DMS153 (cell line): ENCODE results near the gene RARA.

Experiments
- DNase-seq: peaks from one replicate; lab custom pipeline; 2025; lab: John Stamatoyannopoulos, UW

The RARA gene

DNA sequence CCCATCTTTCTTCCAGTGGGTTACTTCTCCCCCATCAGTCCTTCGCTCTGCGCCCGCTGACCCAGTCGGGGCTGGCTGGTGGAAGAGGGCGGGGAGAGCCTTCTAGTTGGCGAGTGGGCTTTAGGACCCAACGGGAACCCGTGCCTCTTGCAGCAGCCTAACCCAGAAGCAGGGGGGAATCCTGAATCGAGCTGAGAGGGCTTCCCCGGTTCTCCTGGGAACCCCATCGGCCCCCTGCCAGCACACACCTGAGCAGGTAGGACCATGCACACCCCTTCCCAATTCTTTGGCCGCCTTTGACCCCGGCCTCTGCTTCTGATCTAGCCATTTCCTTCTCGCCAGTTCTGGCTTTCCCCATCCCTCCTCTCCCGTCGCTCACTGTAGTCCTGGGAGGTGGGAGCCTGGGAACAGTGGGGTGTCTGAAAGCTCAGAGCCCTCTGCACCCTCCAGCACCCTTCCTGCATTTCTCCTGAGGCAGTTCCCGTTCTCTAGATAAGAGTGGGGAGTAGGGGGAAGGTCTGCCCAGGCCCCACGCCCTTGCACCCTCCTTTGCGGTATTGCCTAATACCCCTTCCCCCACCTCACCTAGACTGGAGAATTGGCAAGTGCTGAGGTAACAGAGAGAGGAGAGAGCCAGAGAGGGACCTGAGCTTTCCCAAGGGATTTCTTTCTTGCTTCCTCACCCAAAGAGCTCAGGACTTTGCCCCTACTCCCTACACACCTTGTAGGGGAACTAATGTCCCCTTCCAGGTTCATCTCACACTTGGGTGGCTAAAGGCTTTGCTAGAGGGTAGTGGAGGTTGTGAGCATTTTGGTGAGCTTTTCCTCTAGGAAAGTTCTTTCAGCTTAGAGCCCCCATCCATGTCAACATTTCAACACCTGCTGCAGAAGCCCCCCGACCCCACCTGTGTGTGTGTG lies at the start of gene RARA:
TSS of gene RARA (plus strand) at position 150 of the 918 bp plus-strand sequence. CDS start 22,039 bp downstream, outside the sequence.
- peak; percentile 30 for DNase-seq

DNA sequence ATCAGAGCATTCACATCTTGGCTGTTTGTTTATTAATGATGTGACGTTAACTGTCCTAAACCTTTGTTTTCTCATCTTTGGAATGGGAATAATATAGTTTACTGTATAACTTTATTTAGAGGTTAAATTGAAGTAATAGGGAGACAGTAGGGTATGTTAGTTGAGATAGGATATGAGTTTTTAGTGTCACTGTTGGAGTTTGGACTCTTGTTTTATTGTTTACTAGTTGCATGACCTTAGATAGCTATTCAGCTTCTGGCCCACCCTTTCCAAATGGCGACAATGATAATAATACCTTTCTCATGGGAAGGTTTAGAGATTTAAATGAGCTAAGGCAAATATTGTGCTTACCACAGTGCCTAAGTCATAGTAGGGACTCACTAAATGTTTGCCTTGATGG lies 49.5 kb upstream of the RARA start:
- no peak for DNase-seq

DNA sequence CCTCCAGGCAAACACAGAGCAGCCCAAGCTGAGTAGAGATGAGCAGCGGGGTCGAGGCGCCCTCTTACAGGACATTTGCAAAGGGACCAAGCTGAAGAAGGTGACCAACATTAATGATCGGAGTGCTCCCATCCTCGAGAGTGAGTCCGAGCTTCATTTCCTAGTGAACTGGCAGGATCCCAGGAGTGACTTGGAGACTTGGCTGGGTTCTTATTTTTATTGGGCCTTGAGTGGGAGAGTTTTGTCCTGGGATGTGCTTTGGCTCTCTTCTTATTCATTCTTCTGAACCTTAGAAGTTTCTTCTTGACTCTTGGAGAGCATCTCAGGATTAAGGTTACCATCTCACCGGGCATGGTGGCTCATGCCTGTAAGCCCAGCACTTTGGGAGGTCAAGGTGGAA lies 48.5 kb upstream of the RARA start:
- DNase-seq: no peak

DNA sequence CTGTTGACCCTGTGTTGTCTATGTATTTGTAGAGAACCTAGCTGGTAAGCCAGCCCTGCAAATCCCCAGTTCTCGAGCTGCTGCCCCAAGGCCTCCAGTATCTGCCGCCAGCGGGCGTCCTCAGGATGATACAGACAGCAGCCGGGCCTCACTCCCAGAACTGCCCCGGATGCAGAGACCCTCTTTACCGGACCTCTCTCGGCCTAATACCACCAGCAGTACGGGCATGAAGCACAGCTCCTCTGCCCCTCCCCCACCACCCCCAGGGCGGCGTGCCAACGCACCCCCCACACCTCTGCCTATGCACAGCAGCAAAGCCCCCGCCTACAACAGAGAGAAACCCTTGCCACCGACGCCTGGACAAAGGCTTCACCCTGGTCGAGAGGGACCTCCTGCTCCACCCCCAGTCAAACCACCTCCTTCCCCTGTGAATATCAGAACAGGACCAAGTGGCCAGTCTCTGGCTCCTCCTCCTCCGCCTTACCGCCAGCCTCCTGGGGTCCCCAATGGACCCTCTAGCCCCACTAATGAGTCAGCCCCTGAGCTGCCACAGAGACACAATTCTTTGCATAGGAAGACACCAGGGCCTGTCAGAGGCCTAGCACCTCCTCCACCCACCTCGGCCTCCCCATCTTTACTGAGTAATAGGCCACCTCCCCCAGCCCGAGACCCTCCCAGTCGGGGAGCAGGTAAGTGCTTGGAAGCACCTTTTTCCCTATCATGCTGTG lies 44.4 kb upstream of the RARA start:
- DNase-seq: no peak

DNA sequence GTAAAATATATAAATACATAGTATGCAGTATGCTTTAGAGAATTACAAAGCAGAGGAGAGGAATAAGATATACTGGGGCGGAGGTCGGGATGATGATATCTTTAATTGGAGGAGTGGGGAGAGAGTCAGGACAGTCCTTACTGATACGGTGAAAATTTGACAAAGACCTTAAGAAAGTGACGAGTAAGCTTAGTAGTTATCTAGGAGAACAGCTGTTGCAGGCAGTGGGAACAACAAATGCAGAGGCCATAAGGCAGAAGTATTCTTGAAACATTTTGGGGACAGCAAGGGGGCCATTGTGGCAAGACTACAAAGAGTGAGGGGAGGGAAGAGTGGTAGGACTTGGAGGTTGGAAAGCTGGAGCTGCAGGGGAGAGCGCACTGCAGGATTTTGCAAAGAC lies 43.6 kb upstream of the RARA start:
- no peak for DNase-seq

DNA sequence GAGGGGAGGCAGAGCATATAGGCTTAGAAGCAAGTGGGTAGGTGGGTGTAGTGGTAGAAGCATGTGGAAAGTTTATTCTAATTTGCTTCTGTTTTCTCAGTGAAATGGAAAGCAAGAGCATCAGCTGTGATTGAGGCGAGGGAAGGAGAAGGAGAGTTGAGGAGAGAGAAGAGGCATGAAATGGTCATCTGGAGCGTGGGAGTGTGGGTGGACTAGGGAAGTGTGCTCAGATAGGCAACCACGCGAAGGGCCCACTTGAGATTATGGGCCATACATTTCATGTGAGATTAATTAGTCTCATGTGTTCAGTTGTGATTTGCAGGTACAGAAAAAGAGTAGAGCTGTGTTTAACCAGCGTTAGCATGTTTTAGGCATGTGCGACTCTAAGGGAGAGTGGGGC lies 42.1 kb upstream of the RARA start:
- DNase-seq: no peak

DNA sequence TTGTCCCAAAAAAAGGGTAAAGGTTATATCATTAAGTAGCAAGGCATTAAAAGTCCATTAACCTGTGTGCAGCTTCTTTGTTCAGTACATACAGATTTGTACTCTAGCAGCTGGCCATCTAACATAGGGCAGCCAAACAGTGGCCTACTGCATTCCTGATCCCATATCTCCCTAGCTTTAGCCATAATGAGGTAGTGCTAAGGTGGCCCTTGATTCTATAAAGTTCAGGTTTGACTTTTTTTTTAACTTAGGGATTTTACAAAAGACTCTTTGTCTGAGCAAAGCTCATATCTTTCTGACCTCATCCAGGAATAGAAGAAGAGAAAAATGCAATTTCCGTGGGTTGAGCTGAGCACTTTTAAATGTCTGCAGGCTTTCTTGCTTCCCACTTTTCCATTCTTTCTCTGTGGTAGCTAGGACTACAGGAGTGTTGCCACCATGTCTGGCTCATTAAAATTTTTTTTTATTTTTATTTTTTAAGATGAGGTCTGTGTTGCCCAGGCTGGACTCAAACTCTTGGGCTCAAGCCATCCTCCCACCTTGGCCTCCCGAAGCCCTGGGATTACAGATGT lies 40.8 kb upstream of the RARA start:
- no peak for DNase-seq

DNA sequence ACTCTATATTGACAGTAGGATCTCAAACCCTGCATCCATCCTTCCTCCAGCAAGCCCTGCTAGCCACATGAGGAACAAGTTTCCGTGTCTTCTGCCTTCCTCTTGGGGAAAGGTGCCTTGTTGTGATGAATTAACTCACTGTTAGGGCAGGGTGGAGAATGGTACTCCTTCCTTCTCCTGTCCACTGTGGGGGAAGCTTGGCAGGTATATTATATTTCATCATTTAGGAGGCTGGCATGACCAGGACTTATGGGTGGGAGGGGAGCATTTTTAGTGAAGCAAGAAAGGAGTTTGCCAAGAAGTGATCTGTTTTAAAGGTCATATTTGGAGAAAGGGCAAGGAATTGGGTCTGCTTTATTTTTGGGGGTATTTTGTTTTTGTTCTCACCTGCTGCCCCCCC lies 30.6 kb upstream of the RARA start:
- DNase-seq: no peak

DNA sequence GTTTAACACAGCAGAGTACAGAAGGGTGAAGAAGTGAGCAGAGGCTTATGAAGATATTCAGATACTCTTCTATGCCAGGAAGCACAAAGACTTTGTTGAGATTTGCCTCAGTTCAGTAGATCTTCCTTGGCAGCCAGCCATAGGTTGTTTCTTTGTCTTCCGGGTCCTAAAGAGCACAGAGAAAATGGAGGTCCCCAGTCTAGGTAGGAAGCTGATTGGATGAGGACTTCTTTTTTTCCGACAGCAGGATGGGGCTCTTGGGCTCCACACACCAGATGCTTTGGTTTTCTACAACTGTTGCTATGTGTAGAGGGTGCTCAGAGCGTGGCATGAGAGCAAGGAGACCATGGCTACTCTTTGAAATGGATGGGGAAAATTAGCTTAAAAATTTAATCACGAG lies 29.6 kb upstream of the RARA start:
- no peak for DNase-seq

DNA sequence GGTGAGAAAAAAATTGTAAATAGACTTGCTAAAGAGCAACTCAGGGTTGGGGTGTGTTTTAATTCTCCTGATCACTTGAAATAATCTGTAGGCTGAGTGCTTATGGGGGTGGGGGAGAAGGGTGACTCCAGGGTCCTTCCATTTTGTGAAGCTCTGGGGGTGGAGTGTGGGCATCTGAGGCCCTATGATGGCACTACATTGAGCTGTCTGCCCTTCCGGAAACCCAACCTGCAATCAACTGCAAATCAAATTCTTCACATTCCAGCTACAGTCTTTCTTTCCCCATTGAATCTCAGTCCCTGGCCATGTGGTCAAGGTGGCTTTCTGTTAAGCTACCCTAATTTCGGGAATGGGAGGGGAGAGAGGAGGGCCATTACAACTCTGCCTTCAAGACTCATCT lies 27.3 kb upstream of the RARA start:
- no peak for DNase-seq

DNA sequence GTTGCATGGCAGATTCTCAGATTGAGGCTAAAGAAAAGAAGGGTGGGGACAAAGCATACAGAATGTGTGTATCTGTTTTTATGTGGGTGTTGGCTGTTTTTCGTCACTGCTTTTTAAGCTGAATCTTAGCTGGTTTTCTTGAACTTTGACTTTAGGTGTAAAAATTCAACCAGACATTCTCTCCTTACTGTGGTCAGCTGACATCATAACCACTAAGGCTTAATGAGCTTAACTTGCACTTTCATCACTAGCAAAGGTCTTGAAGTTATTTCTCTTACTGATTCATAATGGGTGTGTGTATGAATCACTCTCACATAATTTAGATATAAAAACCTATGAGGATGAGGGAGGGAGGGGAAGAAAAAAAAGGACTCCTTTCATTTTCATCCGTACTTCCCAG lies 25.3 kb upstream of the RARA start:
- no peak for DNase-seq

DNA sequence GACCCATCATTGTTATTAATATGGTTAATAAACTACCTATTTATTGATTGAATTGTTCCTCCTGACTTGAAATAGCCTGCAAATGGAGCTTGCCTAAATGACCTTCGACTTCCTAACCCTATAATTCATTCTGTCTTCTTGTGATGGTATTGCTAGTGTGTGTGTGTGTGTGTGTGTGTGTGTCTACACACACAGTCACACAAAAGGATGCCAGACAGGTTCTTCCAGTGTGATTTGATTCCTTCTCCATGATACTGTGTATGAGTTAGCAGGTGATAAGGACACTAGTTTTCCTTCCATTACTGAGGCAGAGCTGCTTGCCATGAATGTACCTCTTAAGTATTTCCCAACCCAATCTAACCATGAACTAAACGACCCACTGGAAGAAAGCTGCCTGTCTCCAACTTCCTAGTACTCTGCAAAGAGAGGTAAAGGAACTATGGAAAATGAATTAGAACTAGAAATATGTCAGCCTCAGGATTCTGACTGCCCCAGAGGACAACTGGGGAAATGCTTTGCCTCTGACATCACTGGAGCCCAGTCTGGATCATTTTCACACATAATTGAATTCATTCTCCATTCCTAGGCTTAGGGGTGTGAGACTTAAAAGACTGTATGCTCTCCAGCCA lies 24.8 kb upstream of the RARA start:
- no peak for DNase-seq

DNA sequence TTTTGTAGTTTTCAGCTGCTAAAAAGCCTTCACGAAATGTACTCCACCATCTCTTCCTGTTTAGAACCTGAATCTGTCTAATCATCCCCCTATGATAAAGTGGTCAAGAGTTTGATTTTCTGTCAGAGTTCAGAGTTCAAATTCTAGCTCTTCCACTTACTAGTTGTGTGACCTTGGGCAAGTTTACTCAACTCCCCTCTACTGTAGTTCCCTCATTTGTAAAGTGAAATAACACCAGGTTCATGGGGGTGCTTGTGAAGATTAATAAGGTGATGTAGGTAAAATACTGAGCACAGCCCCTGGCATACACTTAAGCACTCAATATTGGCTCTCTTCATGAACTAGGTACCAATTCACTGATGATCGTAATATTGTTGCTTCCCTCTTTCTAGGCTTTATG lies 22.5 kb upstream of the RARA start:
- no peak for DNase-seq

DNA sequence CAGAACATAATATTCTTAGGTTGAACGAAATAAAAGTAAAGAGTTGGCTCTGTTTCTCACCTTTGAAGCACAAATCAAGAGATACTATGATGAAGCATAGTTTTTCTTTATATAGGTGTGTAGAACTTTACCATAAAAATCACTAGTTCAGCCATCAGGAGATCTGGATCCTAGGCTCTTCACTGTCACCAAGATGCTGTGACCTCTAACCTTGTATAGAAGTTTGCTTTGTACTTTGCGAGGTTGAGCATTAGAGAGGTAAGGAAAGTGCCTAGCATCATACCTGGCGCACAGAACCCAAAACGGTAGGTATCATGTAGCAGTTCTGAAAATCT lies 21.9 kb upstream of the RARA start:
- no peak for DNase-seq

DNA sequence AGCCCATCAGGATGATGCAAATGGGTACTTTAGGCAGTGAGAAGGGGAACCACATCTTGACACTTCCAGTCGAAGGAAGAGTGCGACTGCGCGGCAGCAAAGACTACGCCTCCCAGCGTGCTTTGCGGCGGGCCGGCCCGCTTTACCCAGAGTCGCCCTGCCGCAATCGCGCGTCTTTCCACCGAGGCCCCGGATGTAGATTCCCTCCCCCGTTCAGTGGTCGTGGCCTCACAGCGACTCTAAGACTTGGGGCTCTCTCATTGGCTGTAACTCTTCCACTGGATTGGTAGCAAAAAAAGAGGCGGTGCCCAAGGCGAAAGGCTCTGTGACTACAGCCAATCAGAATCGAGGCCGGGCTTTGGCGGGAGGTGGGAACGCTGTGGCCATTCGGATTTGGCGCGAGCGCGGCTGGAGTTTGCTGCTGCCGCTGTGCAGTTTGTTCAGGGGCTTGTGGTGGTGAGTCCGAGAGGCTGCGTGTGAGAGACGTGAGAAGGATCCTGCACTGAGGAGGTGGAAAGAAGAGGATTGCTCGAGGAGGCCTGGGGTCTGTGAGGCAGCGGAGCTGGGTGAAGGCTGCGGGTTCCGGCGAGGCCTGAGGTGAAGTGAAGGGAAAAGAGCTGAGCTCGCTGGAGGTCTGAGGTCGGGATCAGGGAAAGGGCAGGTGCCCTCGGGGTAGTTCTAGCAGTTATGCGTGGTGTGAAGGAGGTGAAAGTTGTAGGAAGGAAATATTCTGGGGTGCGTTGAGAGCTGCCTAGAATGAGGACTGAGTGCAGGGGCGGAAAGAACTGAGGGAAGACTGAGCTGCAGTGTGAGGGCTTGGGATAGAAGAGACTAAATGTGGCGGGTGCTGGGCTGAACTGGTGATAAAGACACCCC lies 21.2 kb upstream of the RARA start, which contains the start of gene CDC6:
TSS of gene CDC6 (plus strand) at position 386 of the 876 bp plus-strand sequence. CDS start 1,542 bp downstream, outside the sequence.
- DNase-seq: peak; percentile 99

DNA sequence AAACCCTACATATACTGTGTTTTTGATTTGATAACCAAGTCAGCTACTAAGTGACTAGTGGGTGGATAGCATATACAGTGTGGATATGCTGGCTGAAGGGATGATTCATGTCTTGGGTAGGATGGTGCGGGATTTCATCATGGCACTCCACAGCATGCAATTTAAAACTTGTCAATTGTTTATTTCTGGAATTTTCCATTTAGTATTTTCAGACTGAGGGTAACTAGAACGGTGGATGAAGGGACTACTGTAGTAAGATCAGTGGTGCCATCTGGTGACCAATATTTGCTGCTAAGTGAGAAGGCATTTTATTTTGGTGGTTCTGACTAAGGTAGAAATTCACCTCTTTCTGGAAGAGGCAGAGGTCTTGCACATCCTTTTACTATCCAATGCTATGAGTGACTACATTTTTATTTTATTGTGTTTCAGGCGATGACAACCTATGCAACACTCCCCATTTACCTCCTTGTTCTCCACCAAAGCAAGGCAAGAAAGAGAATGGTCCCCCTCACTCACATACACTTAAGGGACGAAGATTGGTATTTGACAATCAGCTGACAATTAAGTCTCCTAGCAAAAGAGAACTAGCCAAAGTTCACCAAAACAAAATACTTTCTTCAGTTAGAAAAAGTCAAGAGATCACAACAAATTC lies 18.2 kb upstream of the RARA start:
- DNase-seq: peak; percentile 31

DNA sequence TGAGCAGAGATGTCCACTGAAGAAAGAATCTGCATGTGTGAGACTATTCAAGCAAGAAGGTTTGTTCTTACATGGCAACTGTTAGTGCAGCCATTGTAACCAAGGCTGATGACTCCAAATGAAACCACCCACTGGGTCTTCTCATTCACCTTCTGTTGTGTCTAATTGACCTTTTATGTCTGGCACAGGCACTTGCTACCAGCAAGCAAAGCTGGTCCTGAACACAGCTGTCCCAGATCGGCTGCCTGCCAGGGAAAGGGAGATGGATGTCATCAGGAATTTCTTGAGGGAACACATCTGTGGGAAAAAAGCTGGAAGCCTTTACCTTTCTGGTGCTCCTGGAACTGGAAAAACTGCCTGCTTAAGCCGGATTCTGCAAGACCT lies 17.7 kb upstream of the RARA start:
- DNase-seq: no peak

DNA sequence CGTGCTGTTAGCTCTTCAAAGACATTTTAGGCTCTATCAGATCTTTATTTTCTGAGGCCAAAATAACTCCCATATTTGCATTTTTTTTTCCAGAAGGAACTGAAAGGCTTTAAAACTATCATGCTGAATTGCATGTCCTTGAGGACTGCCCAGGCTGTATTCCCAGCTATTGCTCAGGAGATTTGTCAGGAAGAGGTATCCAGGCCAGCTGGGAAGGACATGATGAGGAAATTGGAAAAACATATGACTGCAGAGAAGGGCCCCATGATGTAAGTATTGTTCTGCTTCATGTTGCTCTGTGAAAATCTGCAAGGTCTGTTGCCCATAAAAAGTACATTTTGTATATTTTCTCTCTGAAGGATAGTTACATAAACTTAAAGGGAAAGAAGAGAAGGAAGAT lies 15.6 kb upstream of the RARA start:
- no peak for DNase-seq

DNA sequence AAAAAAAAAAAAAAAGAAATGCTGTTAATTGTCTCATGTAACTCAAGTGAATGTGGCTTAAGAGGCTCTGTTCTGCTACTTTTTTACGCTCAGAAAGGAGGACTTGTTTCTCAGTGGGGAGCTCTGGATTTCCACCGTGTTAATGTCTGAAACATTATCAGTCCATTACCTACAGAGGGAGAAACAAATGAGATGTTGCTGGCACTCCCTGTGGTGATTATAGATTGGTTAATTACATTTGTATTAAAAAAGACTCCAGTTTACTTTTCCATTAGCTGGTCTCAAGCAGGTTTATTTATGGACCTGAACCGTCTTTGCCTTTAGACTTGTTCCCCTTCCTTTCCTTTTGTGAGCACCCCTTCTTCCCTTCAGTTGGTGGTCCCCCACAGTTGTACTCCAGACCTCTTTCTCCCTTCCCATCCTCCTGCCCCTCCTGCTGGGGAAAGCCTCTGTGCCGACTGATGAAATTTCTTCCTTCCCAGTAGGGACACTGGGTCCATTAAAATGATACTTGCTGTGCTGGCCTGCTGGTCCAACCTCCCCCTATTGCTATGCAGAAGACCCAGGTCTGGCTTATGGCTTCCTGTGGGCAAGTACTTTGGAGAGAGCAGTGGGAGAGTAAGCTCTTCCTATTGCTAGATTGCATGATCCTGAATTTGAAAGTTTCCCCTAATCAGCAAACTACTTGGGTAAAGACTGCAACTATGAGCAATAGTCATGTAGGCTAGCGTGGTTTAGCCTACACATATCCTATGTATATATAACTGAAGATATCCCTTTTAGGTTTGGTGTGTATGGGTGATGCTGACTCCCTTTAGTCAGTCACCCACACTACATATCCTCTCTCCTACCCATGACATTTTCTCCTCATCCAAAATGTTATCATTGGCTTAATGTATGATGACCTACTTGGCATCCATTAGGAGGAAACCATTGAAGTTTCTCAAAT lies 13.2 kb upstream of the RARA start:
- DNase-seq: no peak

DNA sequence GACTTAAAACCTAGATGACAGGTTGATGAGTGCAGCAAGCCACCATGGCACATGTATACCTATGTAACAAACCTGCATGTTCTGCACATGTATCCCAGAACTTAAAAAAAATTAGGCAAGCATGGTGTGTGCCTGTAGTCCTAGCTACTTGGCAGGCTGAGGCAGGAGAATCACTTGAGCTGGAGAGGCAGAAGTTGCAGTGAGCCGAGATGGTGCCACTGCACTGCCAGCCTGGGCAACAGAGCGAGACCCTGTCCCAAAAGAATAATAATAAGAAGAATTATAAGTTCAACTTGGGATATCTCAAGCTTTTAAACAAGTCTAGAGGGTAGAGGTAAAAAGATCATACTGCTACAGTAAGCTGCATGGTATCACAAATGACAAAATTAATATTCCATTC lies 11.5 kb upstream of the RARA start:
- no peak for DNase-seq
